D721Med (cell line): Measurements from ENCODE around the gene KCNH3.

Source experiments
- DNase-seq: peaks from one replicate; pipeline ENCODE4 v3.0.0; 2011; ENCODE audit warnings: low spot score; ENCODE audit not compliant: insufficient read length
- FAIRE-seq: peaks from 2 replicates; lab custom pipeline; 2011; peaks lifted over from hg19 to GRCh38; lab: Jason Lieb, UNC
- TF ChIP-seq, protein P1 (sequence below): IDR thresholded peaks from 2 replicates; pipeline ENCODE4 v1.5.1; 2012; ENCODE audit warnings: mild to moderate bottlenecking, control low read depth; ENCODE audit not compliant: insufficient read depth; ENCODE audit errors: missing control alignments

The KCNH3 gene

GRCh38 chr12:49541140-49541861 is 2.5 kb downstream of the KCNH3 start:
- no peak for FAIRE-seq
- no peak for DNase-seq
- TF ChIP-seq, protein P1, sequence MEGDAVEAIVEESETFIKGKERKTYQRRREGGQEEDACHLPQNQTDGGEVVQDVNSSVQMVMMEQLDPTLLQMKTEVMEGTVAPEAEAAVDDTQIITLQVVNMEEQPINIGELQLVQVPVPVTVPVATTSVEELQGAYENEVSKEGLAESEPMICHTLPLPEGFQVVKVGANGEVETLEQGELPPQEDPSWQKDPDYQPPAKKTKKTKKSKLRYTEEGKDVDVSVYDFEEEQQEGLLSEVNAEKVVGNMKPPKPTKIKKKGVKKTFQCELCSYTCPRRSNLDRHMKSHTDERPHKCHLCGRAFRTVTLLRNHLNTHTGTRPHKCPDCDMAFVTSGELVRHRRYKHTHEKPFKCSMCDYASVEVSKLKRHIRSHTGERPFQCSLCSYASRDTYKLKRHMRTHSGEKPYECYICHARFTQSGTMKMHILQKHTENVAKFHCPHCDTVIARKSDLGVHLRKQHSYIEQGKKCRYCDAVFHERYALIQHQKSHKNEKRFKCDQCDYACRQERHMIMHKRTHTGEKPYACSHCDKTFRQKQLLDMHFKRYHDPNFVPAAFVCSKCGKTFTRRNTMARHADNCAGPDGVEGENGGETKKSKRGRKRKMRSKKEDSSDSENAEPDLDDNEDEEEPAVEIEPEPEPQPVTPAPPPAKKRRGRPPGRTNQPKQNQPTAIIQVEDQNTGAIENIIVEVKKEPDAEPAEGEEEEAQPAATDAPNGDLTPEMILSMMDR: no peak

GRCh38 chr12:49541911-49542505 is 3.2 kb downstream of the KCNH3 start:
- TF ChIP-seq, protein P1: no peak
- DNase-seq: no peak
- no peak for FAIRE-seq

DNA sequence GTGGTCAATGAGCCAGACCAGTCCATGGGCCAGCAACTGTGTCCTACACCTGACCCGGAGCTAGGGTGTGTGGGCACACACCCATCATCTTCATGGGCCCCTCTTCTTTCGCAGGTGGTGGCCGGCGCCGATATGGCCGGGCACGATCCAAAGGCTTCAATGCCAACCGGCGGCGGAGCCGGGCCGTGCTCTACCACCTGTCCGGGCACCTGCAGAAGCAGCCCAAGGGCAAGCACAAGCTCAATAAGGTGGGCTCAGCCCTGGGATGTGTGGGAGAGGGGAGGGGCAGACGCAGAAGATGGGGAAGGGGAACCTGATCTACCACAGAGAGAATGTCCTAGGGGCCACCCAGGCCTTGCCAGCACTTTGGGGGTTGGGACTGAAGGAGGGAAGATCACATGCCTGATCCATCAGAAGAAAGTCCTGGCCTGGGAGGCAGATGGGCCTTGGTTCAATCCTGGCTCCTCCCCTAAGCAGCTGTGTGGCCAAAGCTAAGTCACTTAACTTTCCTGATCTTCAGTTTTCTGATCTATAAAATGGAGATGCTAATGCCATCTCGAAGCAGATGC is 3.8 kb downstream of the KCNH3 start:
- FAIRE-seq (no peak), DNase-seq (no peak)
- TF ChIP-seq, protein P1: no peak

DNA sequence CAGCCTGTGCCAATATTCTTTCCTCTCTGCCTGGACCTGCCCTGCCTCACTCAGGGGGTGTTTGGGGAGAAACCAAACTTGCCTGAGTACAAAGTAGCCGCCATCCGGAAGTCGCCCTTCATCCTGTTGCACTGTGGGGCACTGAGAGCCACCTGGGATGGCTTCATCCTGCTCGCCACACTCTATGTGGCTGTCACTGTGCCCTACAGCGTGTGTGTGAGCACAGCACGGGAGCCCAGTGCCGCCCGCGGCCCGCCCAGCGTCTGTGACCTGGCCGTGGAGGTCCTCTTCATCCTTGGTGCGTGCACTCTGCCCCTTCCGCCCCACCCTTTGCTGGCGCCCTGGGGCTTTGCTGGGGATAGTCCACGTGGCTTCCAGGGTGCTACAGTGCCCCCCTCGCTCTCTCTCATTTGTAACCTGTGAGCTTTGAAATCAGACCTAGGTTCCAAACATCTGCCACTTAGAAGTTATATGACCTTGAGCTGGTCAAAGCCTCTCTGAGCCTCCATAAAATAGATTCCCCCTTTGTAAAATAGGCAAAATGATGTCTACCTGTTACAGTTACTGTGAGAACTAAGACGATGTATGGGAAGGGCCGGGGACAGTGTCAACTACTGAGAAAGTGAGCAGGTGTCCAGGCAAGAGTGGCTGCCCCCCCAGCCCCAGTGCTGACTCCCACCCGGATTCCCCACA is 4.5 kb downstream of the KCNH3 start:
- FAIRE-seq (no peak), DNase-seq (no peak)
- TF ChIP-seq, protein P1: no peak

GRCh38 chr12:49543914-49544815 is 5.3 kb downstream of the KCNH3 start:
- FAIRE-seq: no peak
- no peak for DNase-seq
- TF ChIP-seq, protein P1: no peak

DNA sequence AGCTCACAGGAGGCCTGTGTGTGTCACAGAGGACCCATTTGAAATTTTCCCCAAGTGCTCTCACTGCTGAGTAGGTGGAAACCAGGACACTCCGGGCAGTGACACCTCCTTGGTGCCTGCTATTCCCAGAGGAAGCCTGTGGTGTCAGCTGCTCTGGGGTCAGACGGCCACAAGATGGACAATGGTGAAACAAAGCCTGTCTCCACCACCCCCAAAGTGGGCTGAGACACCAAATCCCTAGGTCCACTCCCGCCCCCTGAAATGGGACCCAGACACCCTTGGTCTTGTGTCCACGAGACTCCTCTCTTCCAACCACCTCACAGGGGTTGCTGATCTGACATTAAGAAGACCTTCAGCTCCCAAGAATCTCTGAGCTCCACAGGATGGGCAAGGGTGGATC is 7.0 kb downstream of the KCNH3 start:
- TF ChIP-seq, protein P1: no peak
- DNase-seq (no peak), FAIRE-seq (no peak)
